Activated CD4-positive, alpha-beta T cell treated with anti-CD3 and anti-CD28 coated beads, Interleukin-2, amount 10 ng/mL, durations not matched to agents 7 days and 5 days (primary cell): Measurements from ENCODE around the gene MPPED1. TPM values are rescaled to one million over a fixed set of nuclear protein-coding genes. Genes with fewer than 3 reads are reported as not detected.

Experiments used
- CTCF ChIA-PET: fragments of 350-600 bp; sonication (Branson Sonifier 250); formaldehyde crosslinking; loops from one replicate; lab custom pipeline; 2021; ENCODE audit warnings: antibody characterized with exemption; lab: Charles Lee
- POLR2A ChIA-PET: fragments of 350-600 bp; sonication (Branson Sonifier 250); formaldehyde crosslinking; loops from one replicate; lab custom pipeline; 2021; ENCODE audit warnings: antibody characterized with exemption; lab: Charles Lee
- DNase-seq: peaks from one replicate; pipeline ENCODE4 v3.0.0-alpha.2; 2020
- H3K27ac Mint-ChIP-seq: one replicate; pipeline ENCODE4 v1.8.0; 2021; ENCODE audit warnings: mild to moderate bottlenecking, moderate library complexity, mixed read lengths
- H3K27me3 Mint-ChIP-seq: one replicate; pipeline ENCODE4 v1.8.0; 2021; ENCODE audit warnings: mixed read lengths
- H3K36me3 Mint-ChIP-seq: one replicate; pipeline ENCODE4 v1.8.0; 2021; ENCODE audit warnings: low read depth, mixed read lengths
- H3K4me1 Mint-ChIP-seq: one replicate; pipeline ENCODE4 v1.8.0; 2021; ENCODE audit warnings: mixed read lengths
- H3K4me3 Mint-ChIP-seq: one replicate; pipeline ENCODE4 v1.8.0; 2021; ENCODE audit warnings: mild to moderate bottlenecking, moderate library complexity, mixed read lengths
- H3K9me3 Mint-ChIP-seq: one replicate; pipeline ENCODE4 v1.8.0; 2021; ENCODE audit warnings: mixed read lengths
- total RNA-seq, 2 experiments: library from RNA; stranded (reverse); gene quantifications; one replicate each; pipeline ENCODE4 v1.2.3, GENCODE V29; 2021

MPPED1 gene
- total RNA-seq, 2 experiments from 2014 or later = not detected

DNA sequence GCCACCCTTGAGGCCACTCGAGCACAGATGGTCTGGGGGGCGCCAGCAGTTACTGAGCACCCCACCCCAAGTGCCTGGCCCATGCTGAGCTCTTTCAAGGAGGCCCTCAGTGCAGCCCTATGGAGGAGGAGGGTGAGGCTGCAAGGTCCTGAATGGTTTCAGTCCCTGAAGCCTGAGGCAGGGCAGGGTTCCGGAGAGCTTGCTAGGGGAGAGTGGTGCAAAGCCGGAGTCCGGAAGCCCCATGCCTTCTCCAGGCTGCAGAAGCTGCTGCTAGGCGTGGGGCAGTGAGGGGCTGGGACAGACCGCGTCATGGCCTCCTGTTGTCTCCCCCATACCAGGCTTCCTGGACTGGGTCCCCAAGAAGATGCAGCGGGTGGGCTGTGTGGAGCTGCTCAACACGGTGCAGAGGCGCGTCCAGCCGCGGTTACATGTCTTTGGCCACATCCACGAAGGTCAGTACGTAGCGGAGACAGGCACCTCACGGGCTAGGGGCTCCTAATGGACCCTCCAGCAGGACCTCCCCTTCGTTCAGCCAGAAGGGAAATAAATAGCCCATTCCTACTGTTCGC is 90.6 kb downstream of the MPPED1 start:
- H3K27me3 Mint-ChIP-seq = no peaks in the 10 kb centered on the region
- DNase-seq = no peak
- H3K4me1 Mint-ChIP-seq = no peaks in the 10 kb centered on the region
- H3K27ac Mint-ChIP-seq = no peak overlapping the region
- no peaks in the 10 kb centered on the region for H3K9me3 Mint-ChIP-seq
- H3K4me3 Mint-ChIP-seq = no peak overlapping the region
- CTCF ChIA-PET = interaction anchor here (0.5 kb wide), 1 partner anchor 51 kb away, joined by 4 read pairs; no protein-coding TSS in a partner anchor
- H3K36me3 Mint-ChIP-seq = no peaks in the 10 kb centered on the region
- POLR2A ChIA-PET = no interaction called here

- no peaks in the 10 kb centered on the region for H3K9me3 Mint-ChIP-seq
- H3K27me3 Mint-ChIP-seq = no peaks in the 10 kb centered on the region
- H3K36me3 Mint-ChIP-seq = no peaks in the 10 kb centered on the region
- CTCF ChIA-PET = no interaction called here
- H3K27ac Mint-ChIP-seq = no peak overlapping the region
- no peak for DNase-seq
- POLR2A ChIA-PET = no interaction called here
- H3K4me3 Mint-ChIP-seq = no peak overlapping the region
- H3K4me1 Mint-ChIP-seq = no peaks in the 10 kb centered on the region
Measured at GRCh38 chr22:43504068-43504467, 92.3 kb downstream of the MPPED1 start.

DNA sequence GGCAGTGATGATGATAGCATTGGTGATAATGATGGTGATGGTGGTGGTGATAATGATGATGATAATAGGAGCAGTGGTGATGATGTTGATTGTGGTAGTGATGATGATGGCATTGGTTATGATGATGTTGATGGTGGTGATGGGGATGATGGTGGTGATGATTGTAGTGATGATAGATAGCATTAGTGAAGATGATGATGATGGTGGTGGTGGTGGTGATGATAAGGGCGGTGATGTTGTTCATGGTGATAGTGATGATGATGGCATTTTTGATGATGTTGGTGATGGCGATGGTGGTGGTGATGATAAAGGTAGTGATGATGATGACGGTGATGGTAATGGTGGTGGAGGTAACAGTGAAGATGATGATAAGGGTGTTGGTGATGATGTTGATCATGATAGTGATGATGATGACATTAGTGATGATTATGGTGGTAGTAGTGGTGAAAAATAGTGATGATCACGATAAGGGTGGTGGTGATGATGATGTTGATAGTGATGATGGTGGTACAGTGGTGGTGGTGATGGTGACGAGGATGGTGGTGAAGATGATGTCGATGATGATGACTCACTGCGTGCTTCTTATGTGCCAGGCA is 93.0 kb downstream of the MPPED1 start:
- H3K9me3 Mint-ChIP-seq = no peaks in the 10 kb centered on the region
- ChIA-PET POLR2A (no interaction called here), CTCF (no interaction called here)
- H3K4me3 Mint-ChIP-seq = no peak overlapping the region
- H3K27ac Mint-ChIP-seq = no peak overlapping the region
- no peaks in the 10 kb centered on the region for H3K27me3 Mint-ChIP-seq
- no peaks in the 10 kb centered on the region for H3K4me1 Mint-ChIP-seq
- no peaks in the 10 kb centered on the region for H3K36me3 Mint-ChIP-seq
- no peak for DNase-seq

- POLR2A ChIA-PET = no interaction called here
- DNase-seq = no peak
- H3K27me3 Mint-ChIP-seq = no peaks in the 10 kb centered on the region
- no peak overlapping the region for H3K27ac Mint-ChIP-seq
- H3K4me3 Mint-ChIP-seq = no peak overlapping the region
- CTCF ChIA-PET = interaction anchor here (0.6 kb wide), 1 partner anchor 14 kb away, joined by 3 read pairs; no protein-coding TSS in a partner anchor
- no peaks in the 10 kb centered on the region for H3K4me1 Mint-ChIP-seq
- no peaks in the 10 kb centered on the region for H3K36me3 Mint-ChIP-seq
- no peaks in the 10 kb centered on the region for H3K9me3 Mint-ChIP-seq
Measured at GRCh38 chr22:43505423-43505822, 93.6 kb downstream of the MPPED1 start.

DNA sequence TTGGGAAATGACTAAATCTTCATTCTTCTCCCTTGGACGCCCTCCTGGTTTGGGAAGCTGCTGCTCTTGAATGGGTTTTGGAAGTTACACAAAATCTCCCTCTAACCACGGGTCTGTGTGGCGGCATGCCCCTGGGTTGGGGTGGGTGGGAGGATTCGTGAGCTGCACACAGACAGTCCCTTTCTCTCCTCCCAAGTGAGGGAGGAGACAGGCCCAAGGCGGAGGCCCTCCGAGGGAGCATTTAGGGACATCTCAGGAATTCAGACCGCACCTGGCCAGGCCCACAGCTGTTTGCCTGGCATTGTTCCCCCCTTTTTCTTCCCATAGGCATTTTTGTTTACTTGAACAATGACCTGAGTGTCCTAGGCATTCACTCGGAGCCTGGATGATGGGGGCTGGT is 94.1 kb downstream of the MPPED1 start:
- Mint-ChIP-seq H3K27ac (no peak overlapping the region), H3K4me3 (no peak overlapping the region), H3K4me1 (no peaks in the 10 kb centered on the region), H3K27me3 (no peaks in the 10 kb centered on the region), H3K9me3 (no peaks in the 10 kb centered on the region), H3K36me3 (no peaks in the 10 kb centered on the region)
- ChIA-PET POLR2A (no interaction called here), CTCF (interaction anchor here (0.6 kb wide), 1 partner anchor 14 kb away, joined by 3 read pairs; no protein-coding TSS in a partner anchor)
- DNase-seq = no peak

DNA sequence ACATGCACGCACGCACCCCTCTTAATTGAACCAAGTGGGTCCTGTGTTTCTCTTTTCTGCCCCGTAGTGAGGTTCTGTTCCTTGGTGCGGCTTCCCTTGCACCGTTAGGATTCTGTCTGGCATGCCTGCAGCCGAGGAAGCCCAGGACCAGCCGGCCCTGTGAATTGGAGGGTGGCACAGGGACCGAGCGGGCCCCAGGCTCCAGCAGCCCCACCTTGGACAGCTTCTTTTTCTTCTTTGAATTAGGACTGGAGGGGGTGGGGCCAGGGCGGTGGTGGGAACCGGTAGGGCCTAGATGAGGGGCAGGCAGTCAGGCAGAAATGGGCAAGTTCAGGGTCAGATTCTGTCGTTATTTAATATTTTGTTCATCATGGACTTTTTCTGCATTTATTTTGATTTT is 94.7 kb downstream of the MPPED1 start:
- no peak overlapping the region for H3K27ac Mint-ChIP-seq
- ChIA-PET POLR2A (no interaction called here), CTCF (no interaction called here)
- H3K27me3 Mint-ChIP-seq = no peaks in the 10 kb centered on the region
- H3K4me1 Mint-ChIP-seq = no peaks in the 10 kb centered on the region
- DNase-seq = no peak
- H3K36me3 Mint-ChIP-seq = no peaks in the 10 kb centered on the region
- no peak overlapping the region for H3K4me3 Mint-ChIP-seq
- H3K9me3 Mint-ChIP-seq = no peaks in the 10 kb centered on the region

DNA sequence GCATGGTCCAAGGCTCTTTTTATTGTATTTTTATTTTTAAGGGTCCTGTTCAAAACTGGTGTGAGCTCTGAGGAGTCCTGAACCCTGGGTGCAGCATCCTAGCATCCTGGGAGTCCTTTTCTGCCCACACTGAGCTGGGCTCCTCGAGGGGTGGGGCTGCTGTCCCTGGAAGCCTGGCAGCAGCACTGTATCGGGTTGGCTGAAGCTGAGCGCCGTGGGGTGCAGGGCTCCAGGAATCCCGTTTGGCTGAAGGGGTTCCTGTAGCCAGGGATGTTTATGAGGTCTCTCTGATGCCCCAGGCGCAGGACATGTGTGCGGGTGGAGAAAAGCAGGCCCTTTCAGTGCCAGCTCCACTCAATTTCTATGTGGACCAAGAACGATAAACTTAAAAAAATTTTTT is 95.4 kb downstream of the MPPED1 start:
- H3K27ac Mint-ChIP-seq = no peak overlapping the region
- DNase-seq = no peak
- no peaks in the 10 kb centered on the region for H3K4me1 Mint-ChIP-seq
- no peaks in the 10 kb centered on the region for H3K36me3 Mint-ChIP-seq
- no peaks in the 10 kb centered on the region for H3K27me3 Mint-ChIP-seq
- H3K9me3 Mint-ChIP-seq = no peaks in the 10 kb centered on the region
- no peak overlapping the region for H3K4me3 Mint-ChIP-seq
- CTCF ChIA-PET = no interaction called here
- POLR2A ChIA-PET = no interaction called here

GRCh38 chr22:43508489-43508888 is 96.7 kb downstream of the MPPED1 start:
- ChIA-PET POLR2A (no interaction called here), CTCF (no interaction called here)
- Mint-ChIP-seq H3K4me3 (no peak overlapping the region), H3K9me3 (no peaks in the 10 kb centered on the region), H3K27ac (no peak overlapping the region), H3K36me3 (no peaks in the 10 kb centered on the region), H3K27me3 (no peaks in the 10 kb centered on the region), H3K4me1 (no peaks in the 10 kb centered on the region)
- DNase-seq = no peak

DNA sequence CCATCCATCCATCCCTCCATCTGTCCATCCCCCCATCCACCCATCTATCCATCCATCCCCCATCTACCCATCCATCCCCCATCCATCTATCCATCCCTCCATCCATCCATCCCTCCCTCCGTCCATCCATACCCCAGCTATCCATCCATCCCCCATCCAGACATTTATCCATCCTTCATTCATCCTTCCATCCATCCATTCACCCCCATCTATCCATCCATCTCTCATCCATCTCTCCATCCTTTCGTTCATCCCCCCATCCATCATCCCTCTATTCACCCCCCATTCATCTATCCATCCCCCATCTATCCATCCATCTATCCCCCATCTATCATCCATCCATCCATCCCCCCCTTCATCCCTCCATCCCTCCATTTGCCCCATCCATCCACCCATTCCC is 97.5 kb downstream of the MPPED1 start:
- Mint-ChIP-seq H3K36me3 (no peaks in the 10 kb centered on the region), H3K4me3 (no peak overlapping the region), H3K27ac (no peak overlapping the region), H3K4me1 (no peaks in the 10 kb centered on the region), H3K27me3 (no peaks in the 10 kb centered on the region), H3K9me3 (no peaks in the 10 kb centered on the region)
- no peak for DNase-seq
- POLR2A ChIA-PET = no interaction called here
- CTCF ChIA-PET = no interaction called here

GRCh38 chr22:43510281-43511070 is 98.7 kb downstream of the MPPED1 start:
- no peak overlapping the region for H3K4me3 Mint-ChIP-seq
- no peaks in the 10 kb centered on the region for H3K4me1 Mint-ChIP-seq
- no peak for DNase-seq
- no peaks in the 10 kb centered on the region for H3K9me3 Mint-ChIP-seq
- CTCF ChIA-PET = no interaction called here
- no peaks in the 10 kb centered on the region for H3K36me3 Mint-ChIP-seq
- POLR2A ChIA-PET = no interaction called here
- no peaks in the 10 kb centered on the region for H3K27me3 Mint-ChIP-seq
- H3K27ac Mint-ChIP-seq = no peak overlapping the region

GRCh38 chr22:43511276-43511910 is 99.6 kb downstream of the MPPED1 start:
- no peak for DNase-seq
- no peak overlapping the region for H3K27ac Mint-ChIP-seq
- ChIA-PET CTCF (no interaction called here), POLR2A (no interaction called here)
- H3K4me3 Mint-ChIP-seq = no peak overlapping the region
- H3K27me3 Mint-ChIP-seq = no peaks in the 10 kb centered on the region
- H3K4me1 Mint-ChIP-seq = no peaks in the 10 kb centered on the region
- H3K36me3 Mint-ChIP-seq = no peaks in the 10 kb centered on the region
- H3K9me3 Mint-ChIP-seq = no peaks in the 10 kb centered on the region

GRCh38 chr22:43512279-43512678 is 100.5 kb downstream of the MPPED1 start:
- Mint-ChIP-seq H3K4me3 (no peak overlapping the region), H3K27ac (no peak overlapping the region), H3K9me3 (no peaks in the 10 kb centered on the region), H3K36me3 (no peaks in the 10 kb centered on the region), H3K27me3 (no peaks in the 10 kb centered on the region), H3K4me1 (no peaks in the 10 kb centered on the region)
- ChIA-PET POLR2A (no interaction called here), CTCF (no interaction called here)
- DNase-seq = no peak

- POLR2A ChIA-PET = no interaction called here
- Mint-ChIP-seq H3K9me3 (no peaks in the 10 kb centered on the region), H3K4me3 (no peak overlapping the region), H3K27me3 (peaks cover 3% of the 10 kb centered on the region), H3K27ac (no peak overlapping the region), H3K36me3 (no peaks in the 10 kb centered on the region), H3K4me1 (no peaks in the 10 kb centered on the region)
- no peak for DNase-seq
- CTCF ChIA-PET = no interaction called here
Measured at GRCh38 chr22:43514476-43515157, 102.8 kb downstream of the MPPED1 start.
